Heart right ventricle (tissue), 16 donors: ENCODE measurements around the gene NHSL2. TPM values are rescaled to one million over a fixed set of nuclear protein-coding genes. Genes with fewer than 3 reads are reported as not detected.

Experiments used
- ATAC-seq, 8 donors: fragments of 200-7000 bp; cut with Tn5 transposase; one replicate each; pipeline ENCODE4 v1.9.1; 2020; ENCODE audit warnings: mild to moderate bottlenecking in 8 of 8, moderate library complexity in 8 of 8, moderate number of reproducible peaks in 1 of 8
- DNase-seq, 2 donors: peaks; one replicate each; pipeline ENCODE4 v3.0.0-alpha.2; 2020
- H3K27ac ChIP-seq, 10 donors: fragments of 200-600 bp; sonication (generic) in 2 of 10; one replicate each; pipeline versions ENCODE4 v1.5.0 to v1.8.0; 2020 to 2022; ENCODE audit warnings: mild to moderate bottlenecking in 3 of 10
- H3K27me3 ChIP-seq, 7 donors: fragments of 200-600 bp; one replicate each; pipeline ENCODE4 v1.8.0; 2021 to 2022; ENCODE audit warnings: mild to moderate bottlenecking in 2 of 7
- H3K36me3 ChIP-seq, 9 donors: fragments of 200-600 bp; sonication (generic) in 1 of 9; one replicate each; pipeline versions ENCODE4 v1.5.0 to v1.8.0; 2020 to 2022; ENCODE audit warnings: mild to moderate bottlenecking in 2 of 9
- H3K4me1 ChIP-seq, 9 donors: fragments of 200-600 bp; sonication (generic) in 1 of 9; one replicate each; pipeline versions ENCODE4 v1.5.0 to v1.8.0; 2020 to 2022; ENCODE audit warnings: mild to moderate bottlenecking in 4 of 9
- H3K4me3 ChIP-seq, 10 donors: fragments of 200-600 bp; sonication (generic) in 2 of 10; one replicate each; pipeline versions ENCODE4 v1.5.0 to v1.8.0; 2020 to 2022; ENCODE audit warnings: mild to moderate bottlenecking in 7 of 10, moderate library complexity in 2 of 10
- H3K9me3 ChIP-seq, 11 donors: fragments of 200-600 bp in 10 of 11; sonication (generic) in 2 of 11; one replicate each; pipeline versions ENCODE4 v1.5.0 to v1.8.0; 2013 to 2022; ENCODE audit warnings: mild to moderate bottlenecking in 2 of 11, control low read depth in 1 of 11, moderate library complexity in 1 of 11
- WGBS, 2 donors: extraction: QIAGEN DNeasy Blood & Tissue Kit; methylation state at CpG; one replicate each; pipeline ENCODE4 v1.1.7; 2013; ENCODE audit warnings: inconsistent platforms in 1 of 2; 5-methylcytosine and 5-hydroxymethylcytosine counted together
- intact Hi-C, 10 donors: fragments of 100-400 bp; cut with DNase I; formaldehyde crosslinking; loops; one replicate each; pipeline versions ENCODE4 v1.11.1 to v1.14.2; 2022
- polyA plus RNA-seq, 2 donors: library from polyadenylated mRNA; stranded (reverse); fragments of 200-250 nt; gene quantifications; one replicate each; pipeline ENCODE4 v1.2.3, GENCODE V29; 2013
- total RNA-seq, 10 donors: library from RNA; stranded (reverse); fragmentation: NEBNext Ultra II Directional in 3 of 10; extraction: Animal tissue kit (Norgen Biotek cat#: 25700) in 3 of 10; gene quantifications; one replicate each; pipeline versions ENCODE4 v1.2.1 to v1.2.4, GENCODE V29; 2021 to 2023
- TF ChIP-seq, protein P1 (sequence below), 9 donors: fragments of 200-600 bp; sonication (generic) in 2 of 9; IDR thresholded peaks; one replicate each; pipeline versions ENCODE4 v1.5.0 to v1.8.0; 2021 to 2022; ENCODE audit warnings: antibody characterized with exemption in 9 of 9, mild to moderate bottlenecking in 5 of 9, moderate library complexity in 1 of 9
- donor health status: Arrhythmogenic right ventricular cardiomyopathy.
- donor health status: ischemic (EF 13 %, LVEDD 7.1; RV severe dilation, severe dysfunction).
- donor health status: healthy with polysubstance abuse.
- donor health status: DM: no; HTN: yes; CAD: no.
- donor health status: DM: no; HTN: no; CAD: no.
- donor health status: ischemic (EF 25% LVEDD 6.9; RV normal size, moderate dysfunction).
- donor health status: ischemic (EF 25% LVEDD 5.7; RV mildly dilated, moderate dysfunction).
- donor health status: healthy.
- donor health status: DM: yes; HTN: yes; CAD: no.
- donor health status: Ischemic cardiomyopathy.
- donor health status: ischemic (EF 35%, LVEDD 5.7; RV mildly dilated, moderate dysfunction).
- donor health status: nonischemic (EF 11% LVEDD 7.7; RV severe dilation, severe dysfunction).
- donor health status: DM: yes; HTN: yes; CAD: no.
- donor health status: PGD.
- donor health status: ischemic (EF 29% LVEDD 5.4; RV normal size, mild dysfunction).
- donor health status: nonischemic (EF 23%, LVEDD 6.1; RV moderate dilation, normal function).

NHSL2 gene
- total and polyA plus RNA-seq, 12 donors, result 0.86 to 8.4 (median 6.2) TPM

DNA sequence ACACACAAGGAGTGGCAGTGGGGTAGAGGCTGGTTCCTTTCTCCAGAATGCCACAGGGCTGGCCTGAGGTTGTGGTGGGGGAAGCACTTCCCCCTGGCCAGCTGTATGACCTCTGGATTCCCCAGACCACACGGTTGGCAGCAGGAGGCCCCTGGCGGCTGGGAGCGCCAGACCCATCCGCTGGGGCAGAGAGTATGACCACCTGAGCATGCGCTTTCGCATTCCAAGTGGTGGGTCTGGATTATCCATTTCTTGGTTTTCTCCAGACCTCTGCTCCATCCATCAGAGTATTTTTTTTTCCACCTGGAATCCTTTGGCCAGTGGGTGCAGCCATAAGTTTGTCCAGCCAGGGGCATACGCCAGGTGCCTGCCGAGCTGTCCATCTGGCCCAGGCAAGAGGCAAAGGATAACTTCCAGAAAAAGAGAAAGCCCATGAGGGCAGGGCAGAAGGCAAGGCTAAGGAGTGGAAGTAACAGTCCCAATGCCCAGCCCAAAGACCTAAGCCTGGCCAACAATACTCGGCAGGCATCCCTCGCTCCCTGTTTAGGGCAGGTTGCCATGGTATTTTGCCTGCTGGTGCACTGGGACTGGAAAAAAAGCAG lies 39.3 kb downstream of the NHSL2 start:
- no peak overlapping the region for H3K27ac ChIP-seq
- DNase-seq (no peak), ATAC-seq (no peak)
- H3K27me3 ChIP-seq, result peaks cover 0 to 75% (median 0%) of the 10 kb centered on the region in 7 donors
- no peak overlapping the region for H3K4me3 ChIP-seq
- 80 to 90% methylated on average over 10 of the region's 10 CpGs for WGBS, 2 donors
- H3K36me3 ChIP-seq, result no peaks in the 10 kb centered on the region
- TF ChIP-seq, protein P1, sequence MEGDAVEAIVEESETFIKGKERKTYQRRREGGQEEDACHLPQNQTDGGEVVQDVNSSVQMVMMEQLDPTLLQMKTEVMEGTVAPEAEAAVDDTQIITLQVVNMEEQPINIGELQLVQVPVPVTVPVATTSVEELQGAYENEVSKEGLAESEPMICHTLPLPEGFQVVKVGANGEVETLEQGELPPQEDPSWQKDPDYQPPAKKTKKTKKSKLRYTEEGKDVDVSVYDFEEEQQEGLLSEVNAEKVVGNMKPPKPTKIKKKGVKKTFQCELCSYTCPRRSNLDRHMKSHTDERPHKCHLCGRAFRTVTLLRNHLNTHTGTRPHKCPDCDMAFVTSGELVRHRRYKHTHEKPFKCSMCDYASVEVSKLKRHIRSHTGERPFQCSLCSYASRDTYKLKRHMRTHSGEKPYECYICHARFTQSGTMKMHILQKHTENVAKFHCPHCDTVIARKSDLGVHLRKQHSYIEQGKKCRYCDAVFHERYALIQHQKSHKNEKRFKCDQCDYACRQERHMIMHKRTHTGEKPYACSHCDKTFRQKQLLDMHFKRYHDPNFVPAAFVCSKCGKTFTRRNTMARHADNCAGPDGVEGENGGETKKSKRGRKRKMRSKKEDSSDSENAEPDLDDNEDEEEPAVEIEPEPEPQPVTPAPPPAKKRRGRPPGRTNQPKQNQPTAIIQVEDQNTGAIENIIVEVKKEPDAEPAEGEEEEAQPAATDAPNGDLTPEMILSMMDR (IDR thresholded peaks at IDR 0.05), result no peak
- intact Hi-C loops, result no loop called here
- peaks cover 0 to 11% (median 5%) of the 10 kb centered on the region in 9 donors for H3K4me1 ChIP-seq
- H3K9me3 ChIP-seq, result no peaks in the 10 kb centered on the region

DNA sequence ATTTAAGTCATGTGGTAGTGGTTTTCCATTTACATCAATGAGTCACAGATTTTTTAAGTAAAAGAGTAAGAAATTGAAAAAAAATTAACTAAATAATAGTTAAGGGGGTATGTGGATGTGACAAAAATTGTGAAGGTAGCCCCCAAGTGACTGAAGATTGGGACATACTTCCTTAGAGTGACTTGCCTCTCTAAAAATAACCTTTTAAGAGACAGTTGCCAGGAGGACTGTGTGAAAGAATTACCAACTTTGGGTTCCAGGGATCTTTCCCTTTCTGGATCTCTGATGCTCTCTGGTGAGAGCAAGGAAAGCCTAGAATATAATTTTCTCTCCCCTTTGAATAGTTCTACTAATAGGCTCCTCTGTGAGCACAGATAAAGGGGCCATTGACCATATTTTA lies 42.7 kb downstream of the NHSL2 start:
- Histone ChIP-seq H3K36me3 (no peaks in the 10 kb centered on the region), H3K4me3 (no peak overlapping the region), H3K4me1 (peaks cover 0 to 11% (median 5%) of the 10 kb centered on the region in 9 donors), H3K27ac (peak overlapping the region in 1 of 10 donors; percentile 22), H3K27me3 (peaks cover 0 to 53% (median 0%) of the 10 kb centered on the region in 7 donors), H3K9me3 (no peaks in the 10 kb centered on the region)
- intact Hi-C loops, result no loop called here
- no peak for DNase-seq
- TF ChIP-seq, protein P1 (IDR thresholded peaks at IDR 0.05), result no peak
- ATAC-seq, result no peak

DNA sequence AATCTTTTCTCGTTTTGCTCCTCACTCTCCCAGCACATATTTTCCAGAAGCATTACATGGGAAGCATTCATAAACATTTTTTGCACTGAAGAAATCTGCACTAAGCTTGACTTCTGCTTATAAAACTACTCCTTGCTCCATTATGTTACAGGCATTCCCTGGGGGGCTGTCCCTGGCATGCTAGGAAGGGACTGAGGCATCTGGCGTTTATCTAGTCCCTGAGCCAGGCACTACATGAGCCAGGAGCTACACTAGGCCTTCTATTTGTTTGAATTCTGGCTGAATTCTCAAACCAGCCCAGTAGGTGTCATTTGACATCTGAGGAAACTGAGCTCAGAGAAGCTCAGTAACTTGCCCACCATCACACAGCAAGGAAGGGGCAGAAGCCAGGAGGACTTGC lies 43.3 kb downstream of the NHSL2 start:
- ATAC-seq, result no peak
- DNase-seq, result no peak
- H3K27ac ChIP-seq, result peak overlapping the region in 3 of 10 donors; percentile 4 to 19 (median 16)
- intact Hi-C loops, result no loop called here
- no peaks in the 10 kb centered on the region for H3K9me3 ChIP-seq
- peaks cover 0 to 56% (median 0%) of the 10 kb centered on the region in 7 donors for H3K27me3 ChIP-seq
- TF ChIP-seq, protein P1 (IDR thresholded peaks at IDR 0.05), result no peak
- WGBS, 2 donors, result 67 to 71% methylated on average over 2 of the region's 2 CpGs
- no peaks in the 10 kb centered on the region for H3K36me3 ChIP-seq
- no peak overlapping the region for H3K4me3 ChIP-seq
- peaks cover 0 to 11% (median 5%) of the 10 kb centered on the region in 9 donors for H3K4me1 ChIP-seq

DNA sequence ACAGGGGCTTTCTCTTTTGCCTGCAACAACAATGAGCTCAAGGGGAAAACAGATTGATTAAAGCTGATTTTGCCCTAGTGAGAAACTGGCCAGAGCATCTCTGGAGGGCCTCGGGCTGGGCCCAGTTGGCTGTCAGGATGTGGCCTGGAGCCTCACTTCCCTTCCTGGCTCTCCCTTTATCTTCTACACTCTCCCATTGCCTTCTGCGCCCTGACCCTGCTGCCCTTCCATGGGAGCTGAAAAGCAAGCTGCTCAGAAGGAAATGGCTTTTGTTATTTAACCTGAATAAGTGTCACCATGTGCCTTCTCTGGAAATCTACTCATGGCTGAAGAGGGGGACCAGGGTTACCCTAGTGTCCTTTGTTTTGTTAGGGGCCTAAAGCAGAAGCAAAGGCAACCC lies 43.8 kb downstream of the NHSL2 start:
- Histone ChIP-seq H3K4me1 (peaks cover 0 to 11% (median 5%) of the 10 kb centered on the region in 9 donors), H3K4me3 (no peak overlapping the region), H3K27ac (peak overlapping the region in 3 of 10 donors; percentile 16 to 43 (median 19)), H3K9me3 (no peaks in the 10 kb centered on the region), H3K27me3 (peaks cover 0 to 54% (median 0%) of the 10 kb centered on the region in 7 donors), H3K36me3 (no peaks in the 10 kb centered on the region)
- TF ChIP-seq, protein P1 (IDR thresholded peaks at IDR 0.05), result no peak
- 45 to 58% methylated on average over 2 of the region's 2 CpGs for WGBS, 2 donors
- ATAC-seq (no peak), DNase-seq (no peak)
- intact Hi-C loops, result no loop called here
